ENCODE data around the gene PACS2. TPM values are rescaled to one million over a fixed set of nuclear protein-coding genes. Genes with fewer than 3 reads are reported as not detected.

Gene PACS2
- total and polyA plus RNA-seq, 4 donors: 37.9 to 87.2 (median 71.0) TPM

DNA sequence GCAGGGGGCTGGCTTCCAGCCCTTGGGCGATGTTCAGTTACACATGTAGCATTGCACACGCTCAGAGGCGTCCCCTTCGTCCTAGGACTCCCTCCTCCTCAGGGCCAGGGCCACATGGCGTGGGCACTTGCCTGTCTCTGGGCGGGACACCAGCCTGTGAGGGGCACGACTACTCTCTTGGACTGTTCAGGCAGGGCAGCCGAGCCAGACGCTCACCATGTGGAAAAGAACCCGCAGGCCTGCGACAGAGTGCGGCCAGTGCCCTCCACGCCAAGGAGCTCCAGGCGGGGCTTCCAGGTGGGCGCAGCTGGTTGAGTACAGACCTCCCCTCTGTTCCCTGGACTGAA lies 126.0 kb downstream of the PACS2 start:
- Histone ChIP-seq H3K9ac (ENCODE audit: insufficient read depth in 1 of 2, low read length in 2 of 2) (no peak overlapping the region), H3K4me1 (ENCODE audit: control insufficient read depth in 5 of 5, insufficient read depth in 5 of 5, low read length in 5 of 5) (no peaks in the 10 kb centered on the region), H3K36me3 (ENCODE audit: control insufficient read depth in 4 of 4, insufficient read depth in 4 of 4, low read length in 4 of 4) (peaks cover 0 to 31% (median 5%) of the 10 kb centered on the region in 4 donors), H3K27ac (ENCODE audit: low read depth in 1 of 2, low read length in 1 of 2) (no peak overlapping the region), H3K27me3 (ENCODE audit: control insufficient read depth in 3 of 3, insufficient read depth in 3 of 3, low read length in 2 of 3) (no peaks in the 10 kb centered on the region), H3K4me3 (no peak overlapping the region), H3K9me3 (ENCODE audit: control insufficient read depth in 4 of 4, insufficient read depth in 3 of 4, low read length in 3 of 4) (no peaks in the 10 kb centered on the region)
- TF ChIP-seq, protein P1, sequence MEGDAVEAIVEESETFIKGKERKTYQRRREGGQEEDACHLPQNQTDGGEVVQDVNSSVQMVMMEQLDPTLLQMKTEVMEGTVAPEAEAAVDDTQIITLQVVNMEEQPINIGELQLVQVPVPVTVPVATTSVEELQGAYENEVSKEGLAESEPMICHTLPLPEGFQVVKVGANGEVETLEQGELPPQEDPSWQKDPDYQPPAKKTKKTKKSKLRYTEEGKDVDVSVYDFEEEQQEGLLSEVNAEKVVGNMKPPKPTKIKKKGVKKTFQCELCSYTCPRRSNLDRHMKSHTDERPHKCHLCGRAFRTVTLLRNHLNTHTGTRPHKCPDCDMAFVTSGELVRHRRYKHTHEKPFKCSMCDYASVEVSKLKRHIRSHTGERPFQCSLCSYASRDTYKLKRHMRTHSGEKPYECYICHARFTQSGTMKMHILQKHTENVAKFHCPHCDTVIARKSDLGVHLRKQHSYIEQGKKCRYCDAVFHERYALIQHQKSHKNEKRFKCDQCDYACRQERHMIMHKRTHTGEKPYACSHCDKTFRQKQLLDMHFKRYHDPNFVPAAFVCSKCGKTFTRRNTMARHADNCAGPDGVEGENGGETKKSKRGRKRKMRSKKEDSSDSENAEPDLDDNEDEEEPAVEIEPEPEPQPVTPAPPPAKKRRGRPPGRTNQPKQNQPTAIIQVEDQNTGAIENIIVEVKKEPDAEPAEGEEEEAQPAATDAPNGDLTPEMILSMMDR (IDR thresholded peaks at IDR 0.05; ENCODE audit: control extremely low read depth, extremely low read depth): no peak
- DNase-seq: no peak
- 96% methylated on average over 15 of the region's 15 CpGs for WGBS, 2 donors
- ATAC-seq (ENCODE audit: insufficient read depth, low FRiP score): no peak

DNA sequence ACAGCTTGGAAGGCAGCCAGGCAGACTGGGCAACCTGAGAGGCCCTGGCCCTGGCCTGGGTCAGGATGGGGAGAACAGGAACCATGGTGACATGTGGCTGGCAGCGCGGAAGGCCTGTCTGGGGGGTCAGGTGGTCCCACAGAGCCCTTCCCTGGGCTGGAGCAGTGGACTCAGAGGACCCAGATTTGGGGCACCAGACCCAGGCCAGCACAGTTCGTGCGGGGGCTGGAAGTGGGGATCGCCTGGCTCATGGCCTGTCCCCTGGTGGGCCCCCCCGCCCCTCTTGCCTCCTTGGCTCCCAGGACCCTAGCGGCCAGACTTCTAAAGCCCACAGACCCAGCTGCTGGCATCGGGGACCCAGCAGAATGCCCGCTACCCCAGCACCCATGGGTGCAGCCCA lies 126.4 kb downstream of the PACS2 start:
- Histone ChIP-seq H3K9me3 (ENCODE audit: control insufficient read depth in 4 of 4, insufficient read depth in 3 of 4, low read length in 3 of 4) (no peaks in the 10 kb centered on the region), H3K9ac (ENCODE audit: insufficient read depth in 1 of 2, low read length in 2 of 2) (no peak overlapping the region), H3K27me3 (ENCODE audit: control insufficient read depth in 3 of 3, insufficient read depth in 3 of 3, low read length in 2 of 3) (no peaks in the 10 kb centered on the region), H3K4me1 (ENCODE audit: control insufficient read depth in 5 of 5, insufficient read depth in 5 of 5, low read length in 5 of 5) (no peaks in the 10 kb centered on the region), H3K36me3 (ENCODE audit: control insufficient read depth in 4 of 4, insufficient read depth in 4 of 4, low read length in 4 of 4) (peaks cover 0 to 31% (median 5%) of the 10 kb centered on the region in 4 donors), H3K27ac (ENCODE audit: low read depth in 1 of 2, low read length in 1 of 2) (no peak overlapping the region), H3K4me3 (no peak overlapping the region)
- ATAC-seq (ENCODE audit: insufficient read depth, low FRiP score): no peak
- TF ChIP-seq, protein P1 (IDR thresholded peaks at IDR 0.05; ENCODE audit: control extremely low read depth, extremely low read depth): no peak
- no peak for DNase-seq
- WGBS, 2 donors: 88 to 98% methylated on average over 9 of the region's 9 CpGs

DNA sequence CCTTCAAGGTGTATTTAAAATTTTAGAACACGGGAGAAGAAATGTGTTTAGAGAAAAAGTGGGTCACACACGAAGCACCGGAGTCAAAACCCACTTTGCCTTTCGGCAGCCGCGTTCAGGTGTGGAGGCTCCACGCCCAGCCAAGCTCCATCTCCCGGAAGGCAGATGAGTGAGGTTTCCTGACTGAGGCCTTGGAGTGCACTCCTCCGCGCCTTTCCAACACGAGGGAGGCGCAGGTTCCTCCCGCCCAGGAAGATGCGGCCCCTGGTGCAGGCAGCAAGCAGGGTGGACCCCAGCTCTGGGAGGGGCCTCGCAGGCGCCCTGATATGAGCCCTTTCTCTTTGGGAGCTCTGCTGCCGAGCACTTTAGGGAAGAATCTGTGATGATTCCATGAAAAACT lies 127.6 kb downstream of the PACS2 start:
- no peak for DNase-seq
- WGBS, 2 donors: 80 to 84% methylated on average over 17 of the region's 17 CpGs

DNA sequence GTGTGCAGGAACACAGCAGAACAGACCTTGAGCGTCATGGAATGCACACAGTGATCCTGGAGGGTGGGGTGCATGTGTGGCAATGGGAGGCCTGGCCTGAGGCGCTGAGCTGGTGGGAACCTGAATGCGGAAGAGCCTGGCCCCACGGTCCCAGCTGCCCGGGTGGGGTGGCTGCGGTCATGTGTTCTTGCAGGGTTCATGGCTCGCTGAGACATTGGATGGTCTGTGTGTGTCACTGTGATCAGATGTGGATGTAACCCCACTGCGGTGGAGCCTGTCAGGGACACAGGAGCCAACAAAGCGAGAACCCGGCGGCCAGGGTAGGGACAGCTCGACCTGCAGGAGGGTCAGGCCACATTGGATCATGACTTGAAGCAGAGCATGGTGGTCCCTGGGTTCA lies 128.3 kb downstream of the PACS2 start:
- H3K9ac ChIP-seq (ENCODE audit: insufficient read depth in 1 of 2, low read length in 2 of 2): no peak overlapping the region
- H3K27me3 ChIP-seq (ENCODE audit: control insufficient read depth in 3 of 3, insufficient read depth in 3 of 3, low read length in 2 of 3): no peaks in the 10 kb centered on the region
- H3K36me3 ChIP-seq (ENCODE audit: control insufficient read depth in 4 of 4, insufficient read depth in 4 of 4, low read length in 4 of 4): peaks cover 0 to 30% (median 5%) of the 10 kb centered on the region in 4 donors
- 86 to 89% methylated on average over 12 of the region's 12 CpGs for WGBS, 2 donors
- TF ChIP-seq, protein P1 (IDR thresholded peaks at IDR 0.05; ENCODE audit: control extremely low read depth, extremely low read depth): no peak
- no peaks in the 10 kb centered on the region for H3K4me1 ChIP-seq (ENCODE audit: control insufficient read depth in 5 of 5, insufficient read depth in 5 of 5, low read length in 5 of 5)
- no peak overlapping the region for H3K27ac ChIP-seq (ENCODE audit: low read depth in 1 of 2, low read length in 1 of 2)
- no peak overlapping the region for H3K4me3 ChIP-seq
- H3K9me3 ChIP-seq (ENCODE audit: control insufficient read depth in 4 of 4, insufficient read depth in 3 of 4, low read length in 3 of 4): no peaks in the 10 kb centered on the region
- DNase-seq: no peak
- ATAC-seq (ENCODE audit: insufficient read depth, low FRiP score): no peak

More for the DNA sequence above, 127.6 kb downstream of the PACS2 start:
- peaks cover 0 to 30% (median 5%) of the 10 kb centered on the region in 4 donors for H3K36me3 ChIP-seq (ENCODE audit: control insufficient read depth in 4 of 4, insufficient read depth in 4 of 4, low read length in 4 of 4)
- no peak overlapping the region for H3K4me3 ChIP-seq
- no peaks in the 10 kb centered on the region for H3K27me3 ChIP-seq (ENCODE audit: control insufficient read depth in 3 of 3, insufficient read depth in 3 of 3, low read length in 2 of 3)
- ATAC-seq (ENCODE audit: insufficient read depth, low FRiP score): no peak
- TF ChIP-seq, protein P1 (IDR thresholded peaks at IDR 0.05; ENCODE audit: control extremely low read depth, extremely low read depth): no peak
- H3K27ac ChIP-seq (ENCODE audit: low read depth in 1 of 2, low read length in 1 of 2): no peak overlapping the region
- no peak overlapping the region for H3K9ac ChIP-seq (ENCODE audit: insufficient read depth in 1 of 2, low read length in 2 of 2)
- H3K9me3 ChIP-seq (ENCODE audit: control insufficient read depth in 4 of 4, insufficient read depth in 3 of 4, low read length in 3 of 4): no peaks in the 10 kb centered on the region
- H3K4me1 ChIP-seq (ENCODE audit: control insufficient read depth in 5 of 5, insufficient read depth in 5 of 5, low read length in 5 of 5): no peaks in the 10 kb centered on the region
